ENCODE data around the gene HGS. TPM values are rescaled to one million over a fixed set of nuclear protein-coding genes. Genes with fewer than 3 reads are reported as not detected.
A peak's percentile ranks its signal among the peaks of the same experiment; 100 is the strongest.

The HGS gene
- total and polyA plus RNA-seq, 2 of the 13 experiments (the other 11 are each of a cell fraction or from before 2014, with no cell fraction given), result 73.3 to 78.1 TPM

- no peak for TF ChIP-seq ZNF749 (CRISPR knock-in tag; IDR thresholded peaks at IDR 0.05; ENCODE audit: borderline replicate concordance)
- no peak for TF ChIP-seq NRL (CRISPR knock-in tag; IDR thresholded peaks at IDR 0.05; ENCODE audit: borderline replicate concordance)
These were observed 11.4 kb downstream of the HGS start (continued) for GRCh38 chr17:81695211-81695610.

GRCh38 chr17:81695801-81696200, 12.0 kb downstream of the HGS start:
- Histone ChIP-seq H3K9me3 (ENCODE audit: low read length) (no peaks in the 10 kb centered on the region), H3K27me3 (ENCODE audit: control insufficient read depth in 1 of 2, insufficient read depth in 2 of 2, low read length in 2 of 2) (no peaks in the 10 kb centered on the region; a peak in 1 of 5 replicates), H3K4me2 (ENCODE audit: low read depth, low read length) (no peak overlapping the region), H3K36me3 (replicated peaks in 1 of 2; ENCODE audit: control insufficient read depth in 1 of 2, insufficient read depth in 2 of 2, low read length in 2 of 2) (peaks cover 58 to 75% of the 10 kb centered on the region in 2 experiments), H3K79me2 (ENCODE audit: insufficient read depth, low read length) (peaks cover 13% of the 10 kb centered on the region), H3K4me3 (replicated peaks in 1 of 3; ENCODE audit: insufficient read depth in 1 of 3, low read depth in 2 of 3, low read length in 3 of 3) (no peak overlapping the region), H2AFZ (ENCODE audit: low read length) (no peak overlapping the region), H3K9ac (ENCODE audit: insufficient read depth, low read depth, low read length) (no peak overlapping the region), H3K4me1 (ENCODE audit: insufficient read depth, low read length) (peaks cover 3% of the 10 kb centered on the region), H4K20me1 (ENCODE audit: insufficient read depth, low read length) (peaks cover 3% of the 10 kb centered on the region), H3K27ac (ENCODE audit: extremely low read length, insufficient read depth, low read length) (no peak overlapping the region)
- ATAC-seq, result peak; percentile 3; the same call in 2 of the 3 replicates
- BruUV-seq (replicated peaks), result no TSS peak
- ChIA-PET POLR2A (interaction anchor here (1.3 to 2.1 kb wide), 2 partner anchors 12 to 18 kb away, joined by 5 to 16 read pairs; partner anchors contain the start of genes ARL16 and HGS), CTCF (ENCODE audit: low intra/inter-chr PET ratio, low total read pairs) (no interaction called here)
- no peak for FAIRE-seq
- WGBS (ENCODE audit: low lambda C conversion rate), result 96% methylated on average over 20 of the region's 22 CpGs
- in situ Hi-C loops (cut with HindIII; ENCODE audit: extremely low pct_ligation_motif_present, low pct_unique_long_range_greater_than_20kb), result no loop called here
- intact Hi-C loops (cut with micrococcal nuclease; ENCODE audit: unreplicated experiment), result no loop called here
- TF ChIP-seq AGO2 (optimal IDR thresholded peaks at IDR 0.05; ENCODE audit: low read depth, low read length) (peak; percentile 67), ZNF451 (CRISPR knock-in tag; IDR thresholded peaks at IDR 0.05) (peak; percentile 47; the same call in 1 of the 2 replicates), CAMTA2 (CRISPR knock-in tag; IDR thresholded peaks at IDR 0.05; ENCODE audit: borderline replicate concordance) (no peak), ZNF589 (CRISPR knock-in tag; conservative IDR thresholded peaks at IDR 0.05) (0 out of 2 replicates have a peak, but pooled peaks have one; percentile 25), POLR2A (IDR thresholded peaks at IDR 0.05; ENCODE audit: insufficient read depth in 1 of 2, low read depth in 2 of 2, low read length in 2 of 2) (0 out of 4 replicates have a peak, but pooled peaks of 1 of the 2 experiments have one; percentile 39), DR1 (CRISPR knock-in tag; IDR thresholded peaks at IDR 0.05) (no peak), RBFOX2 (IDR thresholded peaks at IDR 0.05; ENCODE audit: low read depth, low read length) (peak; percentile 48), ZC3H13 (CRISPR knock-in tag; IDR thresholded peaks at IDR 0.05) (peak; percentile 48; the same call in 1 of the 2 replicates), ZNF430 (CRISPR knock-in tag; IDR thresholded peaks at IDR 0.05) (no peak)
- DNase-seq (ENCODE audit: low spot score), result no peak
